Lung (tissue), 12 donors: ENCODE results near the gene CMTM7. TPM values are rescaled to one million over a fixed set of nuclear protein-coding genes. Genes with fewer than 3 reads are reported as not detected.

Experiments
- ATAC-seq: fragments of 200-7000 bp; cut with Tn5 transposase; one replicate; pipeline ENCODE4 v1.9.1; 2020; ENCODE audit warnings: moderate number of reproducible peaks; ENCODE audit not compliant: insufficient read depth, low FRiP score
- DNase-seq, 3 donors: peaks; one replicate each; pipeline ENCODE4 v3.0.0-alpha.2; 2013 to 2017
- H3K27ac ChIP-seq, 2 donors: one replicate each; pipeline ENCODE4 v1.5.1; 2013; ENCODE audit warnings: mild to moderate bottlenecking in 2 of 2, moderate library complexity in 2 of 2, control low read depth in 1 of 2, inconsistent platforms in 1 of 2, low read depth in 1 of 2, low read length in 1 of 2
- H3K27me3 ChIP-seq, 3 donors: one replicate each; pipeline ENCODE4 v1.5.1; 2013; ENCODE audit warnings: low read length in 2 of 3; ENCODE audit not compliant: control insufficient read depth in 3 of 3, insufficient read depth in 3 of 3
- H3K36me3 ChIP-seq, 4 donors: one replicate each; pipeline ENCODE4 v1.5.1; 2013; ENCODE audit warnings: low read length in 4 of 4, mild to moderate bottlenecking in 1 of 4, moderate library complexity in 1 of 4; ENCODE audit not compliant: control insufficient read depth in 4 of 4, insufficient read depth in 4 of 4
- H3K4me1 ChIP-seq, 5 donors: one replicate each; pipeline ENCODE4 v1.5.1; 2013; ENCODE audit warnings: low read length in 5 of 5, mild to moderate bottlenecking in 2 of 5, moderate library complexity in 1 of 5; ENCODE audit not compliant: control insufficient read depth in 5 of 5, insufficient read depth in 5 of 5
- H3K4me3 ChIP-seq: one replicate; pipeline ENCODE4 v1.5.1; 2013; ENCODE audit warnings: mild to moderate bottlenecking, control low read depth, moderate library complexity
- H3K9ac ChIP-seq, 2 donors: one replicate each; pipeline ENCODE4 v1.5.1; 2013; ENCODE audit warnings: low read length in 2 of 2, control low read depth in 1 of 2; ENCODE audit not compliant: insufficient read depth in 1 of 2
- H3K9me3 ChIP-seq, 4 donors: one replicate each; pipeline ENCODE4 v1.5.1; 2013; ENCODE audit warnings: low read length in 3 of 4, mild to moderate bottlenecking in 1 of 4, moderate library complexity in 1 of 4; ENCODE audit not compliant: control insufficient read depth in 4 of 4, insufficient read depth in 3 of 4
- CTCF ChIP-seq: IDR thresholded peaks from 2 replicates; pipeline ENCODE4 v1.5.1; 2012; ENCODE audit warnings: mild to moderate bottlenecking; ENCODE audit errors: control extremely low read depth, extremely low read depth
- WGBS, 2 donors: extraction: QIAGEN DNeasy Blood & Tissue Kit; methylation state at CpG; one replicate each; pipeline ENCODE4 v1.1.7; 2013; 5-methylcytosine and 5-hydroxymethylcytosine counted together
- polyA plus RNA-seq, 2 donors: library from polyadenylated mRNA; stranded (reverse); fragments of 200-250 nt; gene quantifications; one replicate each; pipeline ENCODE4 v1.2.1, GENCODE V29; 2013
- total RNA-seq, 2 donors: library from RNA; depleted of rRNA in 1 of 2; stranded (reverse); fragments of >200 nt in 1 of 2; gene quantifications; one replicate each; pipeline ENCODE4 v1.2.1, GENCODE V29; 2014 to 2021
- donor health status: control.
- donor health status: control.
- donor health status: Bipolar disorder and iron deficiency.
- donor health status: healthy.
- donor health status: DM: yes; HTN: yes; CAD: no.

CMTM7 gene
- total and polyA plus RNA-seq, 4 donors: 33.1 to 46.8 (median 43.8) TPM

GRCh38 chr3:32395496-32395895 lies 3.8 kb downstream of the CMTM7 start:
- H3K4me1 ChIP-seq: peaks cover 0 to 14% (median 7%) of the 10 kb centered on the region in 5 donors

GRCh38 chr3:32397941-32398340 lies 6.3 kb downstream of the CMTM7 start:
- no peaks in the 10 kb centered on the region for H3K9me3 ChIP-seq
- ATAC-seq: no peak
- H3K27ac ChIP-seq: no peak overlapping the region
- TF ChIP-seq CTCF: no peak
- no peaks in the 10 kb centered on the region for H3K27me3 ChIP-seq
- WGBS, 2 donors: 52 to 66% methylated on average over 2 of the region's 2 CpGs
- H3K4me3 ChIP-seq: no peak overlapping the region
- DNase-seq: no peak
- H3K4me1 ChIP-seq: peaks cover 2 to 17% (median 13%) of the 10 kb centered on the region in 5 donors
- H3K9ac ChIP-seq: no peak overlapping the region
- H3K36me3 ChIP-seq: no peaks in the 10 kb centered on the region

More at GRCh38 chr3:32395496-32395895, 3.8 kb downstream of the CMTM7 start:
- WGBS, 2 donors: 57% methylated on average over 2 of the region's 2 CpGs
- Histone ChIP-seq H3K4me3 (no peak overlapping the region), H3K27ac (no peak overlapping the region), H3K9ac (no peak overlapping the region), H3K36me3 (no peaks in the 10 kb centered on the region), H3K27me3 (no peaks in the 10 kb centered on the region), H3K9me3 (no peaks in the 10 kb centered on the region)
- TF ChIP-seq CTCF: no peak
- DNase-seq: no peak
- ATAC-seq: no peak

- TF ChIP-seq CTCF: no peak
- DNase-seq (no peak), ATAC-seq (no peak)
- 29 to 42% methylated on average over 10 of the region's 10 CpGs for WGBS, 2 donors
- Histone ChIP-seq H3K36me3 (no peaks in the 10 kb centered on the region), H3K4me3 (no peak overlapping the region), H3K27me3 (no peaks in the 10 kb centered on the region), H3K4me1 (peaks cover 2 to 20% (median 18%) of the 10 kb centered on the region in 5 donors), H3K9me3 (no peaks in the 10 kb centered on the region), H3K9ac (no peak overlapping the region), H3K27ac (no peak overlapping the region)
These were observed 6.9 kb downstream of the CMTM7 start for GRCh38 chr3:32398531-32398930.

GRCh38 chr3:32399030-32399620 lies 7.5 kb downstream of the CMTM7 start:
- Histone ChIP-seq H3K27ac (no peak overlapping the region), H3K27me3 (no peaks in the 10 kb centered on the region), H3K36me3 (no peaks in the 10 kb centered on the region), H3K4me1 (peaks cover 2 to 23% (median 18%) of the 10 kb centered on the region in 5 donors), H3K4me3 (no peak overlapping the region), H3K9ac (no peak overlapping the region), H3K9me3 (no peaks in the 10 kb centered on the region)
- ATAC-seq (no peak), DNase-seq (peak in 2 of 3 donors; percentile 72 to 76)
- TF ChIP-seq CTCF: no peak
- 56 to 61% methylated on average over 2 of the region's 2 CpGs for WGBS, 2 donors
